A172 (cell line): ENCODE results near the gene TENM4. TPM values are rescaled to one million over a fixed set of nuclear protein-coding genes. Genes with fewer than 3 reads are reported as not detected.

Experiments
- DNase-seq: peaks from one replicate; pipeline ENCODE4 v3.0.0-alpha.2; 2015; ENCODE audit warnings: low spot score
- total RNA-seq: library from RNA; depleted of rRNA; stranded (reverse); fragments of >200 nt; shearing (Covaris generic); gene quantifications from 2 replicates; pipeline ENCODE4 v1.2.3, GENCODE V29; 2014

TENM4 gene
- total RNA-seq, 1 experiment from 2014 or later = 0.91 TPM

- no peak for DNase-seq
Observed at GRCh38 chr11:78659326-78660270, 781.2 kb downstream of the TENM4 start.

- DNase-seq = no peak
Observed at GRCh38 chr11:78657968-78658839, 782.6 kb downstream of the TENM4 start.

- DNase-seq = no peak
Observed at GRCh38 chr11:78657441-78657840, 783.4 kb downstream of the TENM4 start.

GRCh38 chr11:78656984-78657383 is 783.8 kb downstream of the TENM4 start:
- no peak for DNase-seq

GRCh38 chr11:78656327-78656726 is 784.5 kb downstream of the TENM4 start:
- DNase-seq = no peak

GRCh38 chr11:78655561-78655960 is 785.3 kb downstream of the TENM4 start:
- DNase-seq = no peak

- DNase-seq = no peak
Observed at GRCh38 chr11:78654866-78655265, 786.0 kb downstream of the TENM4 start.

- no peak for DNase-seq
Observed at GRCh38 chr11:78654071-78654470, 786.8 kb downstream of the TENM4 start.

GRCh38 chr11:78653294-78653909 is 787.4 kb downstream of the TENM4 start:
- no peak for DNase-seq

GRCh38 chr11:78652843-78653239 is 788.0 kb downstream of the TENM4 start:
- DNase-seq = no peak

GRCh38 chr11:78651923-78652842 is 788.6 kb downstream of the TENM4 start:
- DNase-seq = no peak

- no peak for DNase-seq
Observed at GRCh38 chr11:78651136-78651775, 789.6 kb downstream of the TENM4 start.

GRCh38 chr11:78649361-78650215 is 791.2 kb downstream of the TENM4 start:
- no peak for DNase-seq

- DNase-seq = no peak
Observed at GRCh38 chr11:78647986-78648875, 792.6 kb downstream of the TENM4 start.

- DNase-seq = no peak
Observed at GRCh38 chr11:78647266-78647915, 793.4 kb downstream of the TENM4 start.

- peak; percentile 57 for DNase-seq
Observed at GRCh38 chr11:78646564-78647185, 794.2 kb downstream of the TENM4 start.
